KMS-11 (cell line): ENCODE measurements around the gene ETHE1.

Experiments
- H2AFZ ChIP-seq: fragments of 200-600 bp; sonication (generic); 2 replicates; pipeline ENCODE4 v1.6.1; 2016; ENCODE audit warnings: antibody characterized with exemption, mixed run types, low read depth
- H3K27ac ChIP-seq: fragments of 200-600 bp; sonication (generic); 2 replicates; pipeline ENCODE4 v1.6.1; 2016; ENCODE audit warnings: mild to moderate bottlenecking, mixed run types
- H3K27me3 ChIP-seq: fragments of 200-600 bp; sonication (generic); 2 replicates; pipeline ENCODE4 v1.6.1; 2017; ENCODE audit warnings: mild to moderate bottlenecking, low read depth, mixed run types, moderate library complexity; ENCODE audit not compliant: insufficient read depth
- H3K36me3 ChIP-seq: fragments of 200-600 bp; sonication (generic); 2 replicates; pipeline ENCODE4 v1.6.1; 2017; ENCODE audit warnings: mild to moderate bottlenecking, mixed run types; ENCODE audit not compliant: insufficient read depth
- H3K4me1 ChIP-seq: fragments of 200-600 bp; sonication (generic); 2 replicates; pipeline ENCODE4 v1.6.1; 2016; ENCODE audit warnings: mild to moderate bottlenecking, low read depth, mixed run types; ENCODE audit not compliant: poor library complexity, severe bottlenecking
- H3K4me2 ChIP-seq: fragments of 200-600 bp; sonication (generic); 2 replicates; pipeline ENCODE4 v1.7.0; 2016; ENCODE audit warnings: mild to moderate bottlenecking, mixed run types
- H3K4me3 ChIP-seq: fragments of 200-600 bp; sonication (generic); IDR thresholded peaks from 2 replicates; pipeline ENCODE4 v1.6.1; 2017; ENCODE audit warnings: low read depth, low read length, mixed read lengths; ENCODE audit not compliant: insufficient read depth
- H3K79me2 ChIP-seq: fragments of 200-600 bp; sonication (generic); 2 replicates; pipeline ENCODE4 v1.6.1; 2016; ENCODE audit warnings: low read depth, mixed run types; ENCODE audit not compliant: insufficient read depth
- H3K9ac ChIP-seq: fragments of 200-600 bp; sonication (generic); 2 replicates; pipeline ENCODE4 v1.6.1; 2016; ENCODE audit warnings: mild to moderate bottlenecking, mixed run types
- H4K20me1 ChIP-seq: fragments of 200-600 bp; sonication (generic); 2 replicates; pipeline ENCODE4 v1.6.1; 2016; ENCODE audit warnings: mild to moderate bottlenecking, mixed run types; ENCODE audit not compliant: insufficient read depth
- TF ChIP-seq, protein P1 (sequence below): fragments of 200-600 bp; sonication (generic); conservative IDR thresholded peaks from 2 replicates; pipeline ENCODE4 v1.6.1; 2017; ENCODE audit warnings: low read depth, mild to moderate bottlenecking, antibody characterized with exemption, low read length, moderate library complexity, mixed read lengths

The ETHE1 gene

DNA sequence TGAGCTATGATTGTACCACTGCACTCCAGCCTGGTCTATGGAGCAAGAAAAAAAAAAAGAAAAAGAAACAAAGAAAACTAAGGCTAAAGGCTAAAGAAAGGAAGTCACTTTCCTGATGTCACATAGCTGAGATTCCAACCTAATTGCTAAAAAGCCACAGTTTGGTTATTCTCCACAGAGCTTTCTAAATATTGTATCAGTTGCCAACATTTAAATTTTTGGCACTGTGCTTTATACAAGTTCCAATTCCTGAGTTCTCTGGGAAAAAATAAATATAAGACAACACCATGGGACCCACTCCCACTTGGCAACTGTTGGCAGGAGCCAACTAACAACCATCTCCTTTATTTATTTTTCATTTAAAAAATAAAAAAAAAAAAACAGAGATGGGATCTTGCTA lies 50.4 kb downstream of the ETHE1 start:
- TF ChIP-seq, protein P1, sequence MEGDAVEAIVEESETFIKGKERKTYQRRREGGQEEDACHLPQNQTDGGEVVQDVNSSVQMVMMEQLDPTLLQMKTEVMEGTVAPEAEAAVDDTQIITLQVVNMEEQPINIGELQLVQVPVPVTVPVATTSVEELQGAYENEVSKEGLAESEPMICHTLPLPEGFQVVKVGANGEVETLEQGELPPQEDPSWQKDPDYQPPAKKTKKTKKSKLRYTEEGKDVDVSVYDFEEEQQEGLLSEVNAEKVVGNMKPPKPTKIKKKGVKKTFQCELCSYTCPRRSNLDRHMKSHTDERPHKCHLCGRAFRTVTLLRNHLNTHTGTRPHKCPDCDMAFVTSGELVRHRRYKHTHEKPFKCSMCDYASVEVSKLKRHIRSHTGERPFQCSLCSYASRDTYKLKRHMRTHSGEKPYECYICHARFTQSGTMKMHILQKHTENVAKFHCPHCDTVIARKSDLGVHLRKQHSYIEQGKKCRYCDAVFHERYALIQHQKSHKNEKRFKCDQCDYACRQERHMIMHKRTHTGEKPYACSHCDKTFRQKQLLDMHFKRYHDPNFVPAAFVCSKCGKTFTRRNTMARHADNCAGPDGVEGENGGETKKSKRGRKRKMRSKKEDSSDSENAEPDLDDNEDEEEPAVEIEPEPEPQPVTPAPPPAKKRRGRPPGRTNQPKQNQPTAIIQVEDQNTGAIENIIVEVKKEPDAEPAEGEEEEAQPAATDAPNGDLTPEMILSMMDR, result no peak
- Histone ChIP-seq H3K4me3 (no peak overlapping the region), H3K27ac (no peak overlapping the region), H2AFZ (no peak overlapping the region), H3K79me2 (no peaks in the 10 kb centered on the region), H3K4me2 (no peak overlapping the region), H3K9ac (no peak overlapping the region), H3K36me3 (no peaks in the 10 kb centered on the region), H4K20me1 (no peaks in the 10 kb centered on the region), H3K27me3 (no peaks in the 10 kb centered on the region), H3K4me1 (peaks cover 5% of the 10 kb centered on the region)

DNA sequence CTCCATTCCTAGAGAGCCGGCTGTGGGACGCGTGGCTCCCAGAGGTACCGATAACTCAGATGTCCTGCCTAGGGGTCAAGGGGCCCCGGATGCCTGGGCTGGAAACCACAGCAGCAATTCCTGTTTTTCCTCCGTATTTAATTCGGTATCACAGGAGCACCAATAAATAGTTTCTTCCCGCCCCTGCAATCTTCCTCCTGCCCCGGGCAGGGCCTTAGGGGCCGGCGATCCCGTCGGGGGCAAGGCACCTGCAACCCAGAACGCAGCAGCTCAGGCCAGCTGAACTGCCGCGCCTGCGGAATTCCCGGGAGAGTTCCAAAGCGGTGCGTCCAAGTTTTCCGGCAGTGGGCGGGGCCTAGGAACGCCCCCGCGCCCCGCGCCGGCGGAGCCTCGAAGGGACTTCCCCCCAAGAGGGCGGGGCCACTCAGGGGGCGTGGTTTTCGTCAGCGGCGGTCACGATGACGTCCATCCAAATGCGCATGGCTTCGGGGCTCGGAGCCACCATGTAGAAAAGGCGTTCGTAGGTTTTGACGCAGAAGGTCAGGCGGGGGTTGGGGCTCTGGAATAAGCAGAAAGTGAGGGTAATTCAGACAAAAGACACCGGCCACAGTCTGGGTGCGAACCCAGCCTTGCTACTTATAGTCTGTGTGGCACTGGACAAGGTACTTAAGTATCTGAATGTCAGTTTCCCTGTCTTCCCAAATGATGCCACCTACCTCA lies 51.9 kb downstream of the ETHE1 start:
- H3K4me2 ChIP-seq, result peak overlapping the region; percentile 43
- H3K27ac ChIP-seq, result no peak overlapping the region
- H2AFZ ChIP-seq, result peak overlapping the region; percentile 42; the same call in 1 of the 2 replicates
- TF ChIP-seq, protein P1, result no peak
- no peaks in the 10 kb centered on the region for H3K36me3 ChIP-seq
- peak overlapping the region; percentile 13; the same call in 1 of the 2 replicates for H3K9ac ChIP-seq
- no peaks in the 10 kb centered on the region for H3K27me3 ChIP-seq
- H3K79me2 ChIP-seq, result no peaks in the 10 kb centered on the region
- H3K4me3 ChIP-seq, result no peak overlapping the region
- peaks cover 5% of the 10 kb centered on the region for H3K4me1 ChIP-seq
- no peaks in the 10 kb centered on the region for H4K20me1 ChIP-seq

DNA sequence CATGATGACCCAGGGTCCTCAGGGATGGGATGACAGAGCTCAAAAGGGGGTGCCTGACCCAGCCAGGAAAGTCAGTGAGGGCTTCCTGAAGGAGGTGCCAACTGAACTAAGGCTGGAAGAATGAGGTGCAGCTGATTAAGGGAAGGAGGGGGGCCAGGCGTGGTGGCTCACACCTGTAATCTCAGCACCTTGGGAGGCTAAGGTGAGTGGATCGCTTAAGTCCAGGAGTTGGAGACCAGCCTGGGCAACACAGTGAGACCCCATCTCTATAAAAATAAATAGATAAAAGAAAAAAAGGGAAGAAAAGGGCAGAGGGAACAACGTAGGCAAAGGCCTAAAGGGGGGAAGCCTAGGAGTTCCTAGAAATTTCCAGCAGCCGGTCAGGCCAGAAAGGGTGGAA lies 52.5 kb downstream of the ETHE1 start:
- no peak overlapping the region for H3K9ac ChIP-seq
- H3K36me3 ChIP-seq, result no peaks in the 10 kb centered on the region
- no peaks in the 10 kb centered on the region for H3K27me3 ChIP-seq
- no peaks in the 10 kb centered on the region for H4K20me1 ChIP-seq
- H3K27ac ChIP-seq, result no peak overlapping the region
- peaks cover 5% of the 10 kb centered on the region for H3K4me1 ChIP-seq
- H3K4me3 ChIP-seq, result no peak overlapping the region
- H3K79me2 ChIP-seq, result no peaks in the 10 kb centered on the region
- H2AFZ ChIP-seq, result no peak overlapping the region
- H3K4me2 ChIP-seq, result no peak overlapping the region
- TF ChIP-seq, protein P1, result no peak

DNA sequence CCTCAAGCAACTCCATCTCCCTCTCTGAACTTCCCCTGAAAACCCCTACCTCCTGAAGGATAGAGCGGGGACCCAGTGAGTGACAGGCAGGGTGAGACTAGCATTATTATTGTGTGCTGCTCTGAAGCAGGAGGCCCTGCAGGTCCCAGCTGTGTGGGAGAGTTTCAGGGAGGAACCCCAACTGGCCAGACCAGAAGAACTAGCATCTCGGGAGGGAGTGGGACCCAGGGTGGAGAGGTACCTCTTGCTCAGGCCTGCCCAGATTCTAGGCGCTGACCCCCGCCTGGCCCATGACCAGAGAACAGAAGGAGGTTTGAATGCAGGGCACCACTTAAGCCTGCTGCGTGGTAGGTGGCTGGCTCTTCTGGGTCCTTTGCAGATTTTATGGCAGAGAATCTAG lies 55.9 kb downstream of the ETHE1 start:
- Histone ChIP-seq H3K27ac (no peak overlapping the region), H3K4me3 (no peak overlapping the region), H3K27me3 (no peaks in the 10 kb centered on the region), H3K36me3 (no peaks in the 10 kb centered on the region), H3K9ac (no peak overlapping the region), H2AFZ (no peak overlapping the region), H3K4me1 (peaks cover 5% of the 10 kb centered on the region), H4K20me1 (no peaks in the 10 kb centered on the region), H3K79me2 (no peaks in the 10 kb centered on the region), H3K4me2 (no peak overlapping the region)
- TF ChIP-seq, protein P1, result no peak
